ENCODE results near the gene CAMTA1. TPM values are rescaled to one million over a fixed set of nuclear protein-coding genes. Genes with fewer than 3 reads are reported as not detected.
A peak's percentile ranks its signal among the peaks of the same experiment; 100 is the strongest.
"Not testable (repeated sequence)": the region's sequence is repeated elsewhere in the genome, so short reads cannot be mapped to it uniquely, and the experiment has no call there.

Gene CAMTA1, protein sequence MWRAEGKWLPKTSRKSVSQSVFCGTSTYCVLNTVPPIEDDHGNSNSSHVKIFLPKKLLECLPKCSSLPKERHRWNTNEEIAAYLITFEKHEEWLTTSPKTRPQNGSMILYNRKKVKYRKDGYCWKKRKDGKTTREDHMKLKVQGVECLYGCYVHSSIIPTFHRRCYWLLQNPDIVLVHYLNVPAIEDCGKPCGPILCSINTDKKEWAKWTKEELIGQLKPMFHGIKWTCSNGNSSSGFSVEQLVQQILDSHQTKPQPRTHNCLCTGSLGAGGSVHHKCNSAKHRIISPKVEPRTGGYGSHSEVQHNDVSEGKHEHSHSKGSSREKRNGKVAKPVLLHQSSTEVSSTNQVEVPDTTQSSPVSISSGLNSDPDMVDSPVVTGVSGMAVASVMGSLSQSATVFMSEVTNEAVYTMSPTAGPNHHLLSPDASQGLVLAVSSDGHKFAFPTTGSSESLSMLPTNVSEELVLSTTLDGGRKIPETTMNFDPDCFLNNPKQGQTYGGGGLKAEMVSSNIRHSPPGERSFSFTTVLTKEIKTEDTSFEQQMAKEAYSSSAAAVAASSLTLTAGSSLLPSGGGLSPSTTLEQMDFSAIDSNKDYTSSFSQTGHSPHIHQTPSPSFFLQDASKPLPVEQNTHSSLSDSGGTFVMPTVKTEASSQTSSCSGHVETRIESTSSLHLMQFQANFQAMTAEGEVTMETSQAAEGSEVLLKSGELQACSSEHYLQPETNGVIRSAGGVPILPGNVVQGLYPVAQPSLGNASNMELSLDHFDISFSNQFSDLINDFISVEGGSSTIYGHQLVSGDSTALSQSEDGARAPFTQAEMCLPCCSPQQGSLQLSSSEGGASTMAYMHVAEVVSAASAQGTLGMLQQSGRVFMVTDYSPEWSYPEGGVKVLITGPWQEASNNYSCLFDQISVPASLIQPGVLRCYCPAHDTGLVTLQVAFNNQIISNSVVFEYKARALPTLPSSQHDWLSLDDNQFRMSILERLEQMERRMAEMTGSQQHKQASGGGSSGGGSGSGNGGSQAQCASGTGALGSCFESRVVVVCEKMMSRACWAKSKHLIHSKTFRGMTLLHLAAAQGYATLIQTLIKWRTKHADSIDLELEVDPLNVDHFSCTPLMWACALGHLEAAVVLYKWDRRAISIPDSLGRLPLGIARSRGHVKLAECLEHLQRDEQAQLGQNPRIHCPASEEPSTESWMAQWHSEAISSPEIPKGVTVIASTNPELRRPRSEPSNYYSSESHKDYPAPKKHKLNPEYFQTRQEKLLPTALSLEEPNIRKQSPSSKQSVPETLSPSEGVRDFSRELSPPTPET (N-terminal part only)
- 100 to 1,000 TPM in 3 of 4 donors, 10 to 100 TPM in 1; 86.3 to 170 (median 132) TPM for total RNA-seq

DNA sequence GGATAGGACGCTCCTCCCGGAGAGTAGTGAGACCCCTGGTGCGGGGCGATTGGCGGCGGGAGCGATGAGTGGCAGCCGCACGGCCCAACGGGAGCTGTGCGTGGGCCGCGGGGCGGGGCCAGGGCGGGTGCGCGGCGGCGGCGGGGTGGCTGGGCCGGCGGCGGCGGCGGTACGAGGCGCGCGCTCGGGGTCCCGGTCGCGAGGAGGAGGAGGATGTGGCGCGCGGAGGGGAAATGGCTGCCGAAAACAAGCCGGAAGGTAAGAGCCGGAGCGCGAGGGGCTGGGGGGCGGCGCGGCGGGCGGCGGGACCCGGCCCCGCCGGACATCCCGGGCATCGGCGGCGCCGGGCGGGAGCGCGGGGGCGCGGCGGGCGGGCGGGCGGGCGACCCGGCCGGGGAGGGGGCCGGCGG, at the start of gene CAMTA1:
Gene CAMTA1 (plus strand): TSS at position 137 of the 410 bp plus-strand sequence. CDS start 77 bp downstream, at position 214.
- TF ChIP-seq, protein P1, sequence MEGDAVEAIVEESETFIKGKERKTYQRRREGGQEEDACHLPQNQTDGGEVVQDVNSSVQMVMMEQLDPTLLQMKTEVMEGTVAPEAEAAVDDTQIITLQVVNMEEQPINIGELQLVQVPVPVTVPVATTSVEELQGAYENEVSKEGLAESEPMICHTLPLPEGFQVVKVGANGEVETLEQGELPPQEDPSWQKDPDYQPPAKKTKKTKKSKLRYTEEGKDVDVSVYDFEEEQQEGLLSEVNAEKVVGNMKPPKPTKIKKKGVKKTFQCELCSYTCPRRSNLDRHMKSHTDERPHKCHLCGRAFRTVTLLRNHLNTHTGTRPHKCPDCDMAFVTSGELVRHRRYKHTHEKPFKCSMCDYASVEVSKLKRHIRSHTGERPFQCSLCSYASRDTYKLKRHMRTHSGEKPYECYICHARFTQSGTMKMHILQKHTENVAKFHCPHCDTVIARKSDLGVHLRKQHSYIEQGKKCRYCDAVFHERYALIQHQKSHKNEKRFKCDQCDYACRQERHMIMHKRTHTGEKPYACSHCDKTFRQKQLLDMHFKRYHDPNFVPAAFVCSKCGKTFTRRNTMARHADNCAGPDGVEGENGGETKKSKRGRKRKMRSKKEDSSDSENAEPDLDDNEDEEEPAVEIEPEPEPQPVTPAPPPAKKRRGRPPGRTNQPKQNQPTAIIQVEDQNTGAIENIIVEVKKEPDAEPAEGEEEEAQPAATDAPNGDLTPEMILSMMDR (IDR thresholded peaks at IDR 0.05): no peak
- TF ChIP-seq POLR2AphosphoS5 (IDR thresholded peaks at IDR 0.05) (peak; percentile 26), POLR2A (IDR thresholded peaks at IDR 0.05) (peak; percentile 56 to 64), EP300 (IDR thresholded peaks at IDR 0.05) (no peak)
- no peak for ATAC-seq
- Histone ChIP-seq H3K27ac (peak within 1 kb of the TSS; percentile 94 to 100 (median 98)), H3K27me3 (no peaks in the 10 kb centered on the region), H3K4me3 (peak within 1 kb of the TSS; percentile 95 to 98), H3K9me3 (no peaks in the 10 kb centered on the region), H3K4me1 (peaks cover 0 to 50% (median 6%) of the 10 kb centered on the region in 3 donors), H3K36me3 (no peaks in the 10 kb centered on the region)
- no CpG with 5 or more reads among the region's 69 CpGs for WGBS, 2 donors (ENCODE audit: low coverage in 1 of 2)

DNA sequence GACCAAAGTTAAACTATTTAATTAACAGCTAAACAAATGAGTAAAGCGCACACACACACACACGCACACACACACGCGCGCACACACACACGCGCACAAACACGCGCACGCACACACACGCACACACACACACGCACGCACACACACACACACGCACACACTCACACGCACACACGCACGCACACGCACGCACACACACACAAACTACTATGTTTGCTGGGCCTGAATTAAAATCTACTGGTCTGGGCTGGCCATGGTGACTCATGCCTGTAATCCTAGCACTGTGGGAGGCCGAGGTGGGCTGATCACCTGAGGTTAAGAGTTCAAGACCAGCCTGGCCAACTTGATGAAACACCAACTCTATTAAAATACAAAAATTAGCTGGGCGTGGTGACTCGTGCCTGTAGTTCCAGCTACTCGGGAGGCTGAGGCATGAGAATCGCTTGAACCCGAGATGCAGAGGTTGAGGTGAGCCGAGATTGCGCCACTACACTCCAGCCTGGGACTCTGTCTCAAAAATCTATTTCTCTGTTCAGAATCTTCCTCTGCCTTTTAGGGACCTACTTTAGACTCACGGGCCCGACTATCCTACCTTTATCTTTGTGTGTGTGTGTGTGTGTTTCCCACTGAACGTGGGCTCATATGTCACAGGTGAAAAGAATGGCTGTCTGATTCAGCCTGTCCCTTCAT, 46.1 kb upstream of the CAMTA1 start:
- no peaks in the 10 kb centered on the region for H3K27me3 ChIP-seq
- peaks cover 4 to 15% (median 10%) of the 10 kb centered on the region in 3 donors for H3K4me1 ChIP-seq
- no peaks in the 10 kb centered on the region for H3K36me3 ChIP-seq
- no peaks in the 10 kb centered on the region for H3K9me3 ChIP-seq
- TF ChIP-seq EP300 (IDR thresholded peaks at IDR 0.05): no peak
- TF ChIP-seq, protein P1 (IDR thresholded peaks at IDR 0.05): no peak
- no peak for TF ChIP-seq POLR2A (IDR thresholded peaks at IDR 0.05)
- TF ChIP-seq POLR2AphosphoS5 (IDR thresholded peaks at IDR 0.05): no peak
- H3K27ac ChIP-seq: no peak overlapping the region
- 87 to 89% methylated on average over 25 to 30 of the region's 30 CpGs for WGBS, 2 donors (ENCODE audit: low coverage in 1 of 2)
- ATAC-seq: no peak
- no peak overlapping the region for H3K4me3 ChIP-seq

DNA sequence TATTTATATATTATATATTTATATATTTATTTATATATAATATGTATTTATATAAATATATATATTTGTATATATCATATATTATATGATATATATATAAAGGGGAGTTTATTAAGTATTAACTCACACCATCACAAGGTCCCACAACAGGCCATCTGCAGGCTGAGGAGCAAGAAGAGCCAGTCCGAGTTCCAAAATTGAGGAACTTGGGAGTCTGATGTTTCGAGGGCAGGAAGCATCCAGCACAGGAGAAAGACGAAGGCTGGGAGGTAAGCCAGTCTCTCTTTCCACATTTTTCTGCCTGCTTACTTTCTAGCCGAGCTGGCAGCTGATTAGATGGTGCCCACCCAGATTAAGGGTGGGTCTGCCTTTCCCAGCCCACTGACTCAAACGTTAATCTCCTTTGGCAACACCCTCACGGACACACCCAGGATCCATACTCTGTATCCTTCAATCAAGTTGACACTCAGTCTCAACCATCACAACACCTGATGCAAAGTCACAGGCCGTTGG, 42.5 kb upstream of the CAMTA1 start:
- Histone ChIP-seq H3K4me1 (peaks cover 4 to 47% (median 12%) of the 10 kb centered on the region in 3 donors), H3K27ac (peak overlapping the region; percentile 76 to 88 (median 86))
- not testable (repeated sequence) for H3K36me3 ChIP-seq, H3K9me3 ChIP-seq, H3K27me3 ChIP-seq, ATAC-seq, H3K4me3 ChIP-seq
- WGBS, 2 donors (ENCODE audit: low coverage in 1 of 2): 58 to 80% methylated on average over 4 to 6 of the region's 7 CpGs

DNA sequence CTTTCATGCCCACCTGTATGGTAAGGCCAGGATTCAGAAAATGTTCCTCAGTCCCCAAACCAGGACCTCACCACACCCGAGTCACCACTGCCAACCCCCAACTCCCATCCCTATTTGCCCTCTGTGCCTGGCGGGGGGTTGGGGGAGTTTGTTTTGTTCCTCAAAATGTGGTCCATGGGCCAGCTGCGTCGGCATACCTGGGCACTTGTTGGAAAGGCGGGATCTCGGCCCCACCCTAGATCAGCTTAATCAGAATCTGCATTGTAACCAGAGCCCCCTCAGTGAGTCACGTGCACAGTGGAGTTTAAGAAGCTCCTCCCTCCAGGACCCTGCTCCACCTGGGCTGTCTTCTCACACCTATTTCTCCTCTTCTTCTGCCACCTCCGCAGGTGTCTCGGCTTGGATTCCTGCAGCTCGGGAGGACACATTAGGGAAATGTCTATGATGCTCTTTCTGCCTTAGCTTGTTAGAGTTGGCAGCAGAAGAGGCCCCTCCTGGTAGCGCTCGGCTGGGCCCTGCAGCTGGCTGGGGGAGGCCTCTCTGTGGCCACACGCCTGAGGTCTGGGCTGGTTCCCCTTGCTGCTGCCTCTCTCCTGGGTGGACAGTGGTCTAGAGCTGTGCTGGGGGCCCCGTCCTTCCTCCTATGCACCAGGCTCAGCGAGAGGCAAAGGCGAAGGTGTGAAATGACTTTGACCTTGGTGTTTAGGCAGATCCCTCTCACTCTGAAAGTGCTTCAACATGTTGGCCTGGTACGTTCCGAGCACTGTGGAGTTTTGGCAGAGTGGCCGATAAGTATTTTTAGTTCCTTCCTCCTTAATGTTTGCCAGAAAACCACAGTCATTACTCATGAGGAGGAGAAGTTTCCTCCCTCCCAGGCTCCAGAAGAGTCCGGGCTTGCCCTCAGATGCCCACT, 41.8 kb upstream of the CAMTA1 start:
- TF ChIP-seq, protein P1 (IDR thresholded peaks at IDR 0.05): no peak
- TF ChIP-seq POLR2AphosphoS5 (IDR thresholded peaks at IDR 0.05): peak; percentile 40
- 23 to 57% methylated on average over 6 to 11 of the region's 20 CpGs for WGBS, 2 donors (ENCODE audit: low coverage in 1 of 2)
- H3K4me3 ChIP-seq: peak overlapping the region in 1 of 2 donors; percentile 9
- H3K27me3 ChIP-seq: no peaks in the 10 kb centered on the region
- peak; percentile 90 for ATAC-seq
- H3K9me3 ChIP-seq: no peaks in the 10 kb centered on the region
- H3K27ac ChIP-seq: peak overlapping the region; percentile 76 to 88 (median 86)
- peaks cover 4 to 47% (median 12%) of the 10 kb centered on the region in 3 donors for H3K4me1 ChIP-seq
- H3K36me3 ChIP-seq: no peaks in the 10 kb centered on the region
